Large intestine (tissue), 12 donors: Measurements from ENCODE around the gene VPREB3. TPM values are rescaled to one million over a fixed set of nuclear protein-coding genes. Genes with fewer than 3 reads are reported as not detected.
A peak's percentile ranks its signal among the peaks of the same experiment; 100 is the strongest.

Experiments used
- DNase-seq, 2 donors: peaks; one replicate each; pipeline versions ENCODE4 v3.0.0 to v3.0.0-alpha.2; 2013
- H3K27ac ChIP-seq: one replicate; pipeline ENCODE4 v1.5.1; 2013; ENCODE audit warnings: low read length
- H3K27me3 ChIP-seq: 2 replicates; pipeline ENCODE4 v1.6.1; 2013; ENCODE audit warnings: low read length; ENCODE audit not compliant: control insufficient read depth, insufficient read depth
- H3K36me3 ChIP-seq: 2 replicates; pipeline ENCODE4 v1.6.1; 2013; ENCODE audit warnings: low read length; ENCODE audit not compliant: control insufficient read depth, insufficient read depth
- H3K4me1 ChIP-seq: one replicate; pipeline ENCODE4 v1.6.1; 2013; ENCODE audit warnings: low read length; ENCODE audit not compliant: control insufficient read depth, insufficient read depth
- H3K4me3 ChIP-seq: one replicate; pipeline ENCODE4 v1.5.1; 2013; ENCODE audit warnings: low read length
- H3K9me3 ChIP-seq: one replicate; pipeline ENCODE4 v1.6.1; 2013; ENCODE audit warnings: mild to moderate bottlenecking, low read depth, low read length, moderate library complexity; ENCODE audit not compliant: control insufficient read depth
- WGBS: methylation state at CpG from one replicate; pipeline ENCODE4 v1.1.5; 2013; ENCODE audit warnings: low lambda C conversion rate; ENCODE audit not compliant: insufficient coverage; 5-methylcytosine and 5-hydroxymethylcytosine counted together
- long read RNA-seq, 11 donors: transcript quantifications; one replicate each; lab custom pipeline, GENCODE V29; 2026
- polyA plus RNA-seq: library from polyadenylated mRNA; unstranded; fragments of 120-200 nt; gene quantifications from one replicate; pipeline ENCODE4 v1.2.1, GENCODE V29; 2013

The VPREB3 gene
- polyA plus RNA-seq, result 0.45 TPM
- long read RNA-seq, donor 1, partial matches to known transcripts, result 0 of 1 reads
- long read RNA-seq, donor 1, other reads (novel, unspliced or antisense), result 0 of 1 reads
- long read RNA-seq, donor 2, partial matches to known transcripts, result 0 of 1 reads
- long read RNA-seq, donor 2, other reads (novel, unspliced or antisense), result 0 of 1 reads
- long read RNA-seq, donor 3, partial matches to known transcripts, result 0 of 2 reads
- long read RNA-seq, donor 3, other reads (novel, unspliced or antisense), result 0 of 2 reads
- long read RNA-seq, donor 4, result 0 reads
- long read RNA-seq, donor 5, result 0 reads
- long read RNA-seq, donor 6, partial matches to known transcripts, result 0 of 4 reads
- long read RNA-seq, donor 6, other reads (novel, unspliced or antisense), result 0 of 4 reads
- long read RNA-seq, donor 7, partial matches to known transcripts, result 0 of 1 reads
- long read RNA-seq, donor 7, other reads (novel, unspliced or antisense), result 0 of 1 reads
- long read RNA-seq, donor 8, result 0 reads
- long read RNA-seq, donor 9, partial matches to known transcripts, result 0 of 2 reads
- long read RNA-seq, donor 9, other reads (novel, unspliced or antisense), result 0 of 2 reads
- long read RNA-seq, donor 10, result 0 reads
- long read RNA-seq, donor 11, partial matches to known transcripts, result 0 of 1 reads
- long read RNA-seq, donor 11, other reads (novel, unspliced or antisense), result 0 of 1 reads

GRCh38 chr22:23754220-23754919, at the start of gene VPREB3:
Gene VPREB3 (minus strand): TSS chr22:23754425. CDS start chr22:23754363, 62 bp downstream.
- H3K36me3 ChIP-seq, result no peaks in the 10 kb centered on the region
- no CpG with 5 or more reads among the region's 14 CpGs for WGBS
- H3K27ac ChIP-seq, result no peak within 1 kb of the TSS
- H3K4me3 ChIP-seq, result no peak within 1 kb of the TSS
- H3K9me3 ChIP-seq, result no peaks in the 10 kb centered on the region
- H3K27me3 ChIP-seq, result no peaks in the 10 kb centered on the region
- no peak for DNase-seq
- H3K4me1 ChIP-seq, result peaks cover 20% of the 10 kb centered on the region

- Histone ChIP-seq H3K9me3 (no peaks in the 10 kb centered on the region), H3K27me3 (no peaks in the 10 kb centered on the region), H3K4me1 (no peaks in the 10 kb centered on the region), H3K27ac (no peak overlapping the region), H3K36me3 (peaks cover 75% of the 10 kb centered on the region), H3K4me3 (no peak overlapping the region)
- peak in 1 of 2 donors; percentile 27 for DNase-seq
- WGBS, result no CpG with 5 or more reads among the region's 21 CpGs
These were observed 49.0 kb upstream of the VPREB3 start for GRCh38 chr22:23803001-23803819.

- WGBS, result 83% methylated on average over 1 of the region's 8 CpGs
- Histone ChIP-seq H3K9me3 (no peaks in the 10 kb centered on the region), H3K36me3 (peaks cover 79% of the 10 kb centered on the region), H3K27me3 (no peaks in the 10 kb centered on the region), H3K4me3 (no peak overlapping the region), H3K4me1 (no peaks in the 10 kb centered on the region), H3K27ac (no peak overlapping the region)
- no peak for DNase-seq
These were observed 47.7 kb upstream of the VPREB3 start for GRCh38 chr22:23801886-23802377.

DNA sequence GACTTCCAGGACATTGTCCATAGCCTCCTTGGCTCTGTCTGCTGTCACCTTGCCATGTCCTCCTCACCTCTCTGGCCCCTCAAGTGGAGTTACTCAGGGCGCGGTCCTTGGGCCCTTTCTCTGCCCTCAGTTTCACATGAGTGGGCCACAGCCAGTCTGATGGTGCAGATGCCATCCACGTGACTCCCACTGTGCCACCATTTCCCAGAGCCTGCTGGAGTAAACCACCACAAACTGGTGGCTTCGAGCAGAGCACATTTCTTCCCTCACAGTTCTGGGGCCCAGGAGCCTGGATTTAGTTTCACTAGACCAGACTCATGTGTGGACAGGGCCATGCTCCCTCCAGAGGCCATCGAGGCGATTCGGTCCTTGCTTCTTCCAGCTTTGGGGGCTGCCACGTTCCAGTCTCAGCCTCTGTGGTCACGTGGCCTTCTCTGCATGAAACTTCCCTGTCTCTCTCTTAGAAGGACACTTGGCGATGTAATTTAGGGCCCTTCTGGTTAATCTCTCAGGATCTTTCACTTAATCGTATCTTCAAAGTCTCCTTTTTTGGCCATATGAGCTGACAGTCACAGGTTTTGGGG, 47.1 kb upstream of the VPREB3 start:
- Histone ChIP-seq H3K9me3 (no peaks in the 10 kb centered on the region), H3K4me1 (no peaks in the 10 kb centered on the region), H3K27ac (no peak overlapping the region), H3K4me3 (no peak overlapping the region), H3K36me3 (peaks cover 79% of the 10 kb centered on the region), H3K27me3 (no peaks in the 10 kb centered on the region)
- 83% methylated on average over 1 of the region's 11 CpGs for WGBS
- no peak for DNase-seq

- Histone ChIP-seq H3K36me3 (peaks cover 77% of the 10 kb centered on the region), H3K4me1 (no peaks in the 10 kb centered on the region), H3K27me3 (no peaks in the 10 kb centered on the region), H3K4me3 (no peak overlapping the region), H3K9me3 (no peaks in the 10 kb centered on the region), H3K27ac (no peak overlapping the region)
- WGBS, result no CpG with 5 or more reads among the region's 18 CpGs
- DNase-seq, result no peak
These were observed 46.3 kb upstream of the VPREB3 start for GRCh38 chr22:23800297-23801237.

DNA sequence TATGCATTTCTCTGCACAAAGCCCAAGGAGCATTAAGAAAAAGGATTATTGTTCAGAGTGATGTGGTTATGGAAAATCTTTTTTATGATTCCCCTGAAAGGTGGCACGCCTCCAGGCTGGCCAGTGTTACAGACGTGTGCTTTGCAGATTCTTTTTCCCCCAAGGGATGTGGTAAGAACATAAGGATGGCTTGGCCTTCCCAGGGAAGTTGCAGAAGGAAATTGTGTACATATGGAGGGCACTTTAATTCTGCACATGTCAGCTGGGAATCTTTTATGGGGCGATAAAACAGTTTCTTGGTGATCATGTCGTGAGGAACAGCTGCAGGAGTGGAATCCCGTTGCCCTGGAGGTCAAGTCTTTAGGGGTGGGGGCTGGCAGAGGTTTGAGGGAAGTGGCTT, 42.2 kb upstream of the VPREB3 start:
- no CpG with 5 or more reads among the region's 5 CpGs for WGBS
- no peak for DNase-seq
- Histone ChIP-seq H3K36me3 (peaks cover 79% of the 10 kb centered on the region), H3K27ac (no peak overlapping the region), H3K4me3 (no peak overlapping the region), H3K4me1 (no peaks in the 10 kb centered on the region), H3K9me3 (no peaks in the 10 kb centered on the region), H3K27me3 (no peaks in the 10 kb centered on the region)

- 100% methylated on average over 1 of the region's 8 CpGs for WGBS
- H3K27me3 ChIP-seq, result no peaks in the 10 kb centered on the region
- H3K4me3 ChIP-seq, result no peak overlapping the region
- H3K27ac ChIP-seq, result no peak overlapping the region
- no peaks in the 10 kb centered on the region for H3K9me3 ChIP-seq
- DNase-seq, result no peak
- no peaks in the 10 kb centered on the region for H3K4me1 ChIP-seq
- H3K36me3 ChIP-seq, result peaks cover 67% of the 10 kb centered on the region
These were observed 39.1 kb upstream of the VPREB3 start for GRCh38 chr22:23793326-23793725.

DNA sequence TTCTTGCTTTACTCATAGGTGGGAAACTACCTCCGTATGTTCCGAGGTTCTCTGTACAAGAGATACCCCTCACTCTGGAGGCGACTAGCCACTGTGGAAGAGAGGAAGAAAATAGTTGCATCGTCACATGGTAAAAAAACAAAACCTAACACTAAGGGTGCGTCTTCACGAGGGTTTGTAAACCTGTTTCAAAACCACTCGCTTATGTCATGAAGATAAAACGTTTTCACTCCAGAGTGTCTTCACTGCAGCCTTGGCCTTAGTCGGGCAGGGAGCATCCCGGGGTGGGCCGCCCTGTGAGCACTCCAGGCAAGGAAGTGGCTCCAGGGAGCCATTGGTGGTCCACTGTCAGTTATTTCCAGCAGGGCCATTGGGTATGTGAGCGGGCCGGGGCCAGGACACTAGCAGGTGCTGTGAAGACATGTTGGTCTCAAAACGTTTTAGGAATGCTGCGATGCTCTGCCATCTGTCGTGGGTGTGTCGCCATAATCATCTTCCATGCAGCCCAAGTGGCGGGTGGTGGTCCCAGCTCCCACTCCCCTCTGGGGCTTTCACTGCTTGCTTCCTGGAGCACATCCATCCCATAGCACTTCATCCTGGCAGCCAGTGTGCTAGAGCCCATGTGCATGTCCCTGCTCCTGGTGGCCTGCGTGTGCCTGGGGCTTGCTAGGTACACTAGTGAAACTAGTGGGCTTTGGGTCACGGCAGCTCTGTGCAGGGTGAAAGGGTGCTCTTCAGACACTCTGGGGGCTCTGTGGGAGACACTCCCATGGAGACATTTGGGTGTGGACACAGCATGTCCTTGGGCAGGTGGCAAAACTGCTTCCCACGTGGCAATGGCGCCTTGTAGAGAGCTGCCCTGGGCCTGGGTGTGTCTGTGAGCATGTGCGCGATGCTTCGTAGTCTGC, 37.8 kb upstream of the VPREB3 start:
- no peaks in the 10 kb centered on the region for H3K27me3 ChIP-seq
- no peak overlapping the region for H3K27ac ChIP-seq
- 98% methylated on average over 5 of the region's 25 CpGs for WGBS
- H3K36me3 ChIP-seq, result peaks cover 59% of the 10 kb centered on the region
- H3K4me1 ChIP-seq, result peaks cover 3% of the 10 kb centered on the region
- no peak for DNase-seq
- H3K9me3 ChIP-seq, result no peaks in the 10 kb centered on the region
- H3K4me3 ChIP-seq, result no peak overlapping the region
